Thoracic aorta (tissue), 2 donors: ENCODE data around the gene IZUMO4. TPM values are rescaled to one million over a fixed set of nuclear protein-coding genes. Genes with fewer than 3 reads are reported as not detected.

Experiments used
- ATAC-seq: fragments of 150-250 bp; one replicate; pipeline ENCODE4 v1.8.0; 2017; ENCODE audit warnings: low read depth; ENCODE audit not compliant: insufficient number of reproducible peaks, low FRiP score
- DNase-seq: peaks from one replicate; pipeline ENCODE4 v3.0.0-alpha.2; 2020; ENCODE audit warnings: low spot score
- H3K27ac ChIP-seq, 2 donors: fragments of 200-600 bp; sonication (generic); 1 replicate in 1 of 2; 2 replicates in 1 of 2; pipeline ENCODE4 v1.5.1; 2016; ENCODE audit warnings: mild to moderate bottlenecking in 2 of 2, moderate library complexity in 2 of 2
- H3K27me3 ChIP-seq: fragments of 200-600 bp; sonication (generic); replicated peaks from 2 replicates; pipeline ENCODE4 v1.6.0; 2016; ENCODE audit warnings: mild to moderate bottlenecking; ENCODE audit not compliant: insufficient read depth
- H3K36me3 ChIP-seq: fragments of 200-600 bp; sonication (generic); one replicate; pipeline ENCODE4 v1.5.1; 2016
- H3K4me1 ChIP-seq, 2 donors: fragments of 200-600 bp; sonication (generic); 1 replicate in 1 of 2; 2 replicates in 1 of 2; pipeline versions ENCODE4 v1.5.1 to v1.6.0; 2016; ENCODE audit warnings: low read depth in 2 of 2, mild to moderate bottlenecking in 1 of 2; ENCODE audit not compliant: control insufficient read depth in 1 of 2
- H3K4me3 ChIP-seq: fragments of 200-600 bp; sonication (generic); 2 replicates; pipeline ENCODE4 v1.5.1; 2016; ENCODE audit warnings: mild to moderate bottlenecking
- H3K9me3 ChIP-seq: fragments of 200-600 bp; sonication (generic); 2 replicates; pipeline ENCODE4 v1.5.1; 2016
- total RNA-seq, 2 donors: library from RNA; depleted of rRNA; stranded (reverse); fragments of >200 nt; gene quantifications; one replicate each; pipeline versions ENCODE4 v1.1.0 to v1.2.3, GENCODE V29; 2016
- TF ChIP-seq, protein P1 (sequence below): fragments of 200-600 bp; sonication (generic); IDR thresholded peaks from one replicate; pipeline ENCODE4 v1.5.1; 2019; ENCODE audit warnings: antibody characterized with exemption

The IZUMO4 gene, protein sequence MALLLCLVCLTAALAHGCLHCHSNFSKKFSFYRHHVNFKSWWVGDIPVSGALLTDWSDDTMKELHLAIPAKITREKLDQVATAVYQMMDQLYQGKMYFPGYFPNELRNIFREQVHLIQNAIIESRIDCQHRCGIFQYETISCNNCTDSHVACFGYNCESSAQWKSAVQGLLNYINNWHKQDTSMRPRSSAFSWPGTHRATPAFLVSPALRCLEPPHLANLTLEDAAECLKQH
- 1 to 10 TPM; 3.1 to 6.1 TPM for total RNA-seq

DNA sequence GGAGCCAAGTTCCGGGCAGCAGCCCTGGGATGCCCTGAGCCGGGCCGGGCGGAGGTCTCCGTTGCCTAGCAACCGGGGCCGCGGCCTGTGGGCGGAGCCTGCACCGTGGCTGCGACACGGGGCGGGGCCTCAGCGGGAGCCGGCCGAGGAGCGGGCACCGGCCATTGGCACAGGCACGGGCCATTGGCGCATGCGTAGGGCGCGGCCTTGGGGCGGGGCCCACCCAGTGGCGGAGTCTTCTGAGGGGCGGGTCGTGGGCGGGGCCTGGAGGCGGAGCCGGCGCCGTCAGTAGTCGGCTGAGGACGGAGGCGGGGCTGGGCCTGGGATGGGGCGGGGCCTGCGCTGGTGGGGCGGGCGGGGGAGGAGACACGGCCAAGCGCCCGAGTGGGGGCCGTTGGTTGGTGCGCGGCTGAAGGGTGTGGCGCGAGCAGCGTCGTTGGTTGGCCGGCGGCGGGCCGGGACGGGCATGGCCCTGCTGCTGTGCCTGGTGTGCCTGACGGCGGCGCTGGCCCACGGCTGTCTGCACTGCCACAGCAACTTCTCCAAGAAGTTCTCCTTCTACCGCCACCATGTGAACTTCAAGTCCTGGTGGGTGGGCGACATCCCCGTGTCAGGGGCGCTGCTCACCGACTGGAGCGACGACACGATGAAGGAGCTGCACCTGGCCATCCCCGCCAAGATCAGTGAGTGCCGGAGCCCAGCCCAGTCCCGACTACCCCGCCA, at the start of gene IZUMO4:
TSS of gene IZUMO4 (plus strand) at position 436 of the 723 bp plus-strand sequence. CDS start at position 467, 31 bp downstream.
- peak; percentile 88 for ATAC-seq
- Histone ChIP-seq H3K9me3 (no peaks in the 10 kb centered on the region), H3K4me1 (peaks cover 31 to 48% of the 10 kb centered on the region in 2 donors)

DNA sequence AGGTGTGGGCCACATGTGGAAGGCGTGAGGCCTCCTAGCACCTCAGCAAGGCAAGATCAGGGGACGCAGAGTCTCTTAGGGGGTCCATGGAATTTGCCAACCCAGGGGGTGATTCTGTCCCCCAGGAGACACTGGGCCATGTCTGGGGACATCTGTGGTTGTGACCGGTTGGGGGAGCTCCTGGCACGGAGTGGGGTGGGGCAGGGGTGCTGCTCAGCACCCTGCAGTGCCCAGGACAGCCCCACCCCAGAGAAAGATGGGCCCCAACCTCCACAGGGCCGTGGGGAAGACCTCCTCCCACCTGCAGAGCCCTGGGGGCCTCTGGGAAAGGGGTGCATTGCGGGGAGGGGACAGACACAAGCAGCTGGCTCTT, 49.7 kb upstream of the IZUMO4 start:
- DNase-seq (no peak), ATAC-seq (no peak)
- Histone ChIP-seq H3K9me3 (no peaks in the 10 kb centered on the region), H3K4me3 (peak overlapping the region; percentile 96), H3K36me3 (peaks cover 29% of the 10 kb centered on the region), H3K4me1 (peaks cover 38 to 82% of the 10 kb centered on the region in 2 donors), H3K27ac (peak overlapping the region in 1 of 2 donors; percentile 52), H3K27me3 (no peaks in the 10 kb centered on the region)
- TF ChIP-seq, protein P1, sequence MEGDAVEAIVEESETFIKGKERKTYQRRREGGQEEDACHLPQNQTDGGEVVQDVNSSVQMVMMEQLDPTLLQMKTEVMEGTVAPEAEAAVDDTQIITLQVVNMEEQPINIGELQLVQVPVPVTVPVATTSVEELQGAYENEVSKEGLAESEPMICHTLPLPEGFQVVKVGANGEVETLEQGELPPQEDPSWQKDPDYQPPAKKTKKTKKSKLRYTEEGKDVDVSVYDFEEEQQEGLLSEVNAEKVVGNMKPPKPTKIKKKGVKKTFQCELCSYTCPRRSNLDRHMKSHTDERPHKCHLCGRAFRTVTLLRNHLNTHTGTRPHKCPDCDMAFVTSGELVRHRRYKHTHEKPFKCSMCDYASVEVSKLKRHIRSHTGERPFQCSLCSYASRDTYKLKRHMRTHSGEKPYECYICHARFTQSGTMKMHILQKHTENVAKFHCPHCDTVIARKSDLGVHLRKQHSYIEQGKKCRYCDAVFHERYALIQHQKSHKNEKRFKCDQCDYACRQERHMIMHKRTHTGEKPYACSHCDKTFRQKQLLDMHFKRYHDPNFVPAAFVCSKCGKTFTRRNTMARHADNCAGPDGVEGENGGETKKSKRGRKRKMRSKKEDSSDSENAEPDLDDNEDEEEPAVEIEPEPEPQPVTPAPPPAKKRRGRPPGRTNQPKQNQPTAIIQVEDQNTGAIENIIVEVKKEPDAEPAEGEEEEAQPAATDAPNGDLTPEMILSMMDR: no peak

More for the DNA sequence above, at the start of gene IZUMO4:
- H3K4me3 ChIP-seq: peak within 1 kb of the TSS; percentile 90
- DNase-seq: peak; percentile 95
- H3K27ac ChIP-seq: peak within 1 kb of the TSS; percentile 87 to 90
- H3K36me3 ChIP-seq: peaks cover 21% of the 10 kb centered on the region
- TF ChIP-seq, protein P1: peak; percentile 54
- no peaks in the 10 kb centered on the region for H3K27me3 ChIP-seq

DNA sequence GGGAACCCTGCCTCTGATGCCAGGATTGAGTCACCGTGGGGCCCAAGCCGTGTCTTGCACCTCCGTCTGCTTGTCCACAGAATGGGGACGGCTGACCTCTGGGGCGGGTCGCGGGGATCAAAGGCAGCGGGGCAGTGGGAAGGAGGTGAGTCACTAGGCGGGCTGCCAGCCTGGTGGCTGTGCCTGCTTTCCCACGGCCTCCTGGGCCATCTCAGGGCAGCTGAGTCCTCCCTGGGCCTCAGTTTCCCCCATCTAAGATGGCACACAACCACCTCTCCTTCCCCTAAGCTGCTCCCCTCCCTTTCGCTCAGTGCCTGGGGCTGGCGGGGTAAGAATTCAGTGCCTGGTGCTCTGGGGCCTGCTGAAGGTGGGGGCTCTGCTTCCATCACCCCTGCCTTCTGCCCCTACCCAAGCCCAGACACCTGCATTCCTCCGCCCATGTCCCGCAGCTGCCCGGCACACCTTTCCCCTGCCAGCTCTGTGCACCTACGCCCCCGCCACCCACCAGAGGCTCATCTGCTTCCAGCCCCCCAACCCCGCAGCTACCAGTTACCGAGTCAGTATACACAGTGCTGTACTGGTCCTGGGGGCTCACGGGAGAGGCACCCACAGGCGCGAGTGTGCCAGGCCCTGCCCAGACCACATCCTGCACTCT, 49.1 kb upstream of the IZUMO4 start:
- Histone ChIP-seq H3K27me3 (no peaks in the 10 kb centered on the region), H3K4me3 (peak overlapping the region; percentile 96), H3K36me3 (peaks cover 29% of the 10 kb centered on the region), H3K4me1 (peaks cover 35 to 80% of the 10 kb centered on the region in 2 donors), H3K9me3 (no peaks in the 10 kb centered on the region), H3K27ac (peak overlapping the region in 1 of 2 donors; percentile 52)
- ATAC-seq (no peak), DNase-seq (no peak)
- TF ChIP-seq, protein P1: no peak

DNA sequence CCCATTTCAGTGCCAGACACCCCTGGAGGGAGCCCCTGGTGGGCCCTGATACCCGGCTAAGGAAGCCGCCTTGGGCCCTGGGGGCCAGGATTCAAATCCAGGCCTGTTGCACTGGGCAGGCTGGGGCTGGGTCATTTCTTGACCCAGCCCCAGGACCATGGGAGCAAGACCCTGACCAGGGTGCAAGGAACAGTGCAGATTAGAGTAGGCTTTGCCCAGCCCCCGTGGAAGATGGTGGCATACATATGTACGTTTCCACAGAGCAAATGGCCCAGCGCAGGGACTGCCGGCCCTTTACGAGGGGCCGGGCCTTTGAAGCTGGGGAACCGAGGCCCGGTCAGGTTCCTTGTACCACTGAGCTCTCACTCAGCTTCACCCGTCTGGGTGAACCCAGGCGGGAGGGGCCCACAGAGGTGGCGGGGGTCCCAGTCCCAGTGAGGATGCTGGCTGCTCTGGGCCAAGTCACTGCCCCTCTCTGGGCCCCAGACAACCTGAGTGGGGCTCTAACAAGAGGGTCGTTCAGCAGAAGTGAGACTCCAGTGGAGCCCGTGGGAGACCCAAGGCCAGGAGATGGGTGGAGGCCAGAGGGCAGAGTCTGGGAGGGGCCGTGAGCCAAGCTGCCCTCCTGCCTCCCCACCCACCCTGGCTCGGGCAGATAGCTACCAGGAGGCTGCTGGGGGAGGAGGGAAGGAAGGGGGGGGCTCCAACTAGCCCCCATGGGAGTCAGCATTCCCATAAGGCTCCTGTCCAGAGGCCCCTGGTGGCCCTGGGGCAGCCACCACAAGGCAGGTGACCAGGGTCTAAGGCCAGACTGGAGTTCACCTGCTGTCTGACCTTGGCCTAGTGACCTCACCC, 48.4 kb upstream of the IZUMO4 start:
- Histone ChIP-seq H3K4me1 (peaks cover 28 to 72% of the 10 kb centered on the region in 2 donors), H3K36me3 (peaks cover 27% of the 10 kb centered on the region), H3K27me3 (no peaks in the 10 kb centered on the region), H3K27ac (peak overlapping the region; percentile 89 to 93), H3K9me3 (no peaks in the 10 kb centered on the region), H3K4me3 (peak overlapping the region; percentile 96)
- DNase-seq (no peak), ATAC-seq (no peak)
- TF ChIP-seq, protein P1: no peak
